ENCODE data around the gene CHP1. TPM values are rescaled to one million over a fixed set of nuclear protein-coding genes. Genes with fewer than 3 reads are reported as not detected.

CHP1 gene
- total and polyA plus RNA-seq, 9 of the 15 experiments (the other 6 are each of a cell fraction or from before 2014, with no cell fraction given) = 31.7 to 83.4 (median 67.6) TPM

DNA sequence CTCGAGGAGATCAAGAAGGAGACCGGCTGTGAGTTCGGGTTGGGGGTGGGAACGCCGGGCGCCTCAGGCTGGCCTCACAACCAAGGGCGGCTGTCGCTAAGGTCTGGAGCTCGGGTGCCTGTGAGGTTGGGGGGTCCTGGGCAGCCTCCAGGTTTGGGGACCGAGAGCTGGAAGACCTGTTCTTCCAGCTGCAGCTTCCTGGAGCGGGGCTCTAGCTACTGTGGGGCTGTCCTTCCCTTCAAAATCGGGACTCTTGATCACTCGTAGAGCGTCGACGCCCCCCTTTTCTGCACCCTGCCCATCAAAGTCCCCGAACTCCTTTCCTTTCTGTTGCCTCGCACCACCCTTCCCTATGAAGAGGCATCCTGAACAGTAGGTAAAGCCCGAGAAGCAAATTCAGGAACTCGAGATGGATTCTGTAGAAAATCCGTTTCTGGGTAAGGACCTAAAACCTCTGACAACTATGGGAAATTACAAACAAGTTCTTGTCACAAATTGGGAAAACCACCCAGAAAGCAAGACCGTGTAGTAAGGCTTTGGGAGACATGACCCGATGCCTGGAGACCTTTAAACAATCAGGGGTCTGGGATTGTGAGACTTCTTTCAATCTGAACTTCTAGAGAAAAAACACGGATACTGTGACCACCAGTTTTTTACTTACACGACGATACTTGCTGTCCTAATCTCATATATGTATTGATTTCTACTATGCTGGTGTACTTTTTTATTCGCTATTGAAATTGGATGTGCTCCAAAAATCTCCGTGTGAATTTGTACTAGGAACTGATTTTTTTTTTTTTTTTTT lies 556 bp downstream of the CHP1 start (continued):
- TF ChIP-seq, protein P1, sequence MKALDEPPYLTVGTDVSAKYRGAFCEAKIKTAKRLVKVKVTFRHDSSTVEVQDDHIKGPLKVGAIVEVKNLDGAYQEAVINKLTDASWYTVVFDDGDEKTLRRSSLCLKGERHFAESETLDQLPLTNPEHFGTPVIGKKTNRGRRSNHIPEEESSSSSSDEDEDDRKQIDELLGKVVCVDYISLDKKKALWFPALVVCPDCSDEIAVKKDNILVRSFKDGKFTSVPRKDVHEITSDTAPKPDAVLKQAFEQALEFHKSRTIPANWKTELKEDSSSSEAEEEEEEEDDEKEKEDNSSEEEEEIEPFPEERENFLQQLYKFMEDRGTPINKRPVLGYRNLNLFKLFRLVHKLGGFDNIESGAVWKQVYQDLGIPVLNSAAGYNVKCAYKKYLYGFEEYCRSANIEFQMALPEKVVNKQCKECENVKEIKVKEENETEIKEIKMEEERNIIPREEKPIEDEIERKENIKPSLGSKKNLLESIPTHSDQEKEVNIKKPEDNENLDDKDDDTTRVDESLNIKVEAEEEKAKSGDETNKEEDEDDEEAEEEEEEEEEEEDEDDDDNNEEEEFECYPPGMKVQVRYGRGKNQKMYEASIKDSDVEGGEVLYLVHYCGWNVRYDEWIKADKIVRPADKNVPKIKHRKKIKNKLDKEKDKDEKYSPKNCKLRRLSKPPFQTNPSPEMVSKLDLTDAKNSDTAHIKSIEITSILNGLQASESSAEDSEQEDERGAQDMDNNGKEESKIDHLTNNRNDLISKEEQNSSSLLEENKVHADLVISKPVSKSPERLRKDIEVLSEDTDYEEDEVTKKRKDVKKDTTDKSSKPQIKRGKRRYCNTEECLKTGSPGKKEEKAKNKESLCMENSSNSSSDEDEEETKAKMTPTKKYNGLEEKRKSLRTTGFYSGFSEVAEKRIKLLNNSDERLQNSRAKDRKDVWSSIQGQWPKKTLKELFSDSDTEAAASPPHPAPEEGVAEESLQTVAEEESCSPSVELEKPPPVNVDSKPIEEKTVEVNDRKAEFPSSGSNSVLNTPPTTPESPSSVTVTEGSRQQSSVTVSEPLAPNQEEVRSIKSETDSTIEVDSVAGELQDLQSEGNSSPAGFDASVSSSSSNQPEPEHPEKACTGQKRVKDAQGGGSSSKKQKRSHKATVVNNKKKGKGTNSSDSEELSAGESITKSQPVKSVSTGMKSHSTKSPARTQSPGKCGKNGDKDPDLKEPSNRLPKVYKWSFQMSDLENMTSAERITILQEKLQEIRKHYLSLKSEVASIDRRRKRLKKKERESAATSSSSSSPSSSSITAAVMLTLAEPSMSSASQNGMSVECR (CRISPR knock-in tag; IDR thresholded peaks at IDR 0.05) = no peak
- TF ChIP-seq NEUROD1 (IDR thresholded peaks at IDR 0.05; ENCODE audit: borderline replicate concordance, low read depth, low read length, partially characterized antibody) (no peak), MYBL2 (IDR thresholded peaks at IDR 0.05; ENCODE audit: low read depth) (no peak), MYBL2 (CRISPR knock-in tag; IDR thresholded peaks at IDR 0.05; ENCODE audit: borderline replicate concordance) (no peak), KDM1A (IDR thresholded peaks at IDR 0.05) (peak in 1 of 2 experiments; percentile 82), ZFP1 (CRISPR knock-in tag; IDR thresholded peaks at IDR 0.05) (no peak), SAP30 (IDR thresholded peaks at IDR 0.05; ENCODE audit: borderline replicate concordance, insufficient read depth, low read depth, low read length, poor library complexity, severe bottlenecking) (peak; percentile 50), CEBPB (tag; IDR thresholded peaks at IDR 0.05) (no peak), POLR2G (IDR thresholded peaks at IDR 0.05; ENCODE audit: low read depth, low read length) (0 out of 2 replicates have a peak, but pooled peaks have one; percentile 56), ZNF75A (CRISPR knock-in tag; IDR thresholded peaks at IDR 0.05) (no peak)
- TF ChIP-seq, protein P2, sequence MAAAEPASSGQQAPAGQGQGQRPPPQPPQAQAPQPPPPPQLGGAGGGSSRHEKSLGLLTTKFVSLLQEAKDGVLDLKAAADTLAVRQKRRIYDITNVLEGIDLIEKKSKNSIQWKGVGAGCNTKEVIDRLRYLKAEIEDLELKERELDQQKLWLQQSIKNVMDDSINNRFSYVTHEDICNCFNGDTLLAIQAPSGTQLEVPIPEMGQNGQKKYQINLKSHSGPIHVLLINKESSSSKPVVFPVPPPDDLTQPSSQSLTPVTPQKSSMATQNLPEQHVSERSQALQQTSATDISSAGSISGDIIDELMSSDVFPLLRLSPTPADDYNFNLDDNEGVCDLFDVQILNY (CRISPR knock-in tag; IDR thresholded peaks at IDR 0.05) = no peak

Data from K562 (cell line).